Measurements from ENCODE around the gene ZDHHC18.

DNA sequence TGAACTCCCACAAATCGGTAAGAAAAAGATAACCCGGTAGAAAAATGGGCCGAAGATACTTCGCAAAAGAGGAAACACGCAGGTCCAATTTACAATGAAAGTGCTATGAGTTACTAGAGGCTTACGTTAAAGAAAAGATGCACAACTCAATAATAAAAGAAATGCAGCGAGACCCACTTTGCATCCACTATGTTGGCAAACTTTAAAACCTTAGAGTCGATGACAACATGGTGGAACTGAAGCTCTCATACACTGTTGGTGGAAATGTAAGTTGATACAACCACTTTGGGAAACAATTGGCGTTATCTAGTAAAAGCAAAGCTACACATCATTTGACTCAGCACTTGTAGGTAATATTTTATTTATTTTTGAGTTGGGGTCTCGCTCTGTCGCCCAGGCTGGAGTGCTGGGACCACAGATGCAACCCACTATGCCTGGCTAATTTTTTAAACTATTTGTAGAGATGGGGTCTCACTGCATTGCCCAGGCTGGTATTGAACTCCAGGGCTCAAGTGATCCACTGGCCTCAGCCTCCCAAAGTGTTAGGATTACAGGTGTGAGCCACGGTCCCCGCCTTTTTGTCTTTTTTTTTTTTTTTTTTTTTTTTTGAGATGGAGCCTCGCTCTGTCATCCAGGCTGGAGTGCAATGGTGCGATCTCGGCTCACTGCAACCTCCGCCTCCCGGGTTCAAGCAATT is 74.5 kb downstream of the ZDHHC18 start:
- TF ChIP-seq, protein P1, sequence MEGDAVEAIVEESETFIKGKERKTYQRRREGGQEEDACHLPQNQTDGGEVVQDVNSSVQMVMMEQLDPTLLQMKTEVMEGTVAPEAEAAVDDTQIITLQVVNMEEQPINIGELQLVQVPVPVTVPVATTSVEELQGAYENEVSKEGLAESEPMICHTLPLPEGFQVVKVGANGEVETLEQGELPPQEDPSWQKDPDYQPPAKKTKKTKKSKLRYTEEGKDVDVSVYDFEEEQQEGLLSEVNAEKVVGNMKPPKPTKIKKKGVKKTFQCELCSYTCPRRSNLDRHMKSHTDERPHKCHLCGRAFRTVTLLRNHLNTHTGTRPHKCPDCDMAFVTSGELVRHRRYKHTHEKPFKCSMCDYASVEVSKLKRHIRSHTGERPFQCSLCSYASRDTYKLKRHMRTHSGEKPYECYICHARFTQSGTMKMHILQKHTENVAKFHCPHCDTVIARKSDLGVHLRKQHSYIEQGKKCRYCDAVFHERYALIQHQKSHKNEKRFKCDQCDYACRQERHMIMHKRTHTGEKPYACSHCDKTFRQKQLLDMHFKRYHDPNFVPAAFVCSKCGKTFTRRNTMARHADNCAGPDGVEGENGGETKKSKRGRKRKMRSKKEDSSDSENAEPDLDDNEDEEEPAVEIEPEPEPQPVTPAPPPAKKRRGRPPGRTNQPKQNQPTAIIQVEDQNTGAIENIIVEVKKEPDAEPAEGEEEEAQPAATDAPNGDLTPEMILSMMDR (IDR thresholded peaks at IDR 0.05), result no peak
- TF ChIP-seq ZFX (IDR thresholded peaks at IDR 0.05; ENCODE audit: borderline replicate concordance), result no peak
